HEK293 (cell line): ENCODE measurements around the gene MNT.

Experiments used
- CTCF ChIP-seq: fragments of 450-650 bp; formaldehyde crosslinking; IDR thresholded peaks from 2 replicates; pipeline ENCODE4 v1.5.1; 2016; ENCODE audit warnings: missing biosample characterization, missing genetic modification characterization
- PRDM1 ChIP-seq: fragments of 450-650 bp; formaldehyde crosslinking; IDR thresholded peaks from 2 replicates; pipeline ENCODE4; 2016; ENCODE audit warnings: missing biosample characterization, missing genetic modification characterization
- REST ChIP-seq: fragments of 450-650 bp; formaldehyde crosslinking; IDR thresholded peaks from 2 replicates; pipeline ENCODE4 v1.5.1; 2016; ENCODE audit warnings: missing biosample characterization, missing genetic modification characterization
- TCF7L2 ChIP-seq: IDR thresholded peaks from 2 replicates; pipeline ENCODE4 v1.6.1; 2011; ENCODE audit warnings: low read depth, mild to moderate bottlenecking, inconsistent platforms, low read length, moderate library complexity, borderline replicate concordance
- YY1 ChIP-seq: fragments of 450-650 bp; formaldehyde crosslinking; IDR thresholded peaks from 2 replicates; pipeline ENCODE4 v1.5.1; 2018; ENCODE audit warnings: missing biosample characterization, missing genetic modification characterization
- ZBTB7A ChIP-seq: fragments of 450-650 bp; formaldehyde crosslinking; IDR thresholded peaks from 2 replicates; pipeline ENCODE4 v1.5.1; 2016; ENCODE audit warnings: low read depth, missing biosample characterization, missing genetic modification characterization
- ZNF311 ChIP-seq: fragments of 450-650 bp; formaldehyde crosslinking; IDR thresholded peaks from 2 replicates; pipeline ENCODE4 v1.5.1; 2017; ENCODE audit warnings: missing biosample characterization, missing genetic modification characterization, borderline replicate concordance
- ZNF621 ChIP-seq: fragments of 450-650 bp; formaldehyde crosslinking; IDR thresholded peaks from 2 replicates; pipeline ENCODE4 v1.5.1; 2017; ENCODE audit warnings: missing biosample characterization, missing genetic modification characterization
- ZNF768 ChIP-seq: fragments of 450-650 bp; formaldehyde crosslinking; IDR thresholded peaks from 2 replicates; pipeline ENCODE4 v1.5.1; 2018; ENCODE audit warnings: missing biosample characterization, mild to moderate bottlenecking, missing genetic modification characterization
- ZNF792 ChIP-seq: fragments of 450-650 bp; formaldehyde crosslinking; IDR thresholded peaks from 2 replicates; pipeline ENCODE4 v1.5.1; 2016; ENCODE audit warnings: missing biosample characterization, missing genetic modification characterization
- ZNF830 ChIP-seq: fragments of 450-650 bp; IDR thresholded peaks from 2 replicates; pipeline ENCODE4 v1.5.0; 2018; ENCODE audit warnings: missing biosample characterization, missing genetic modification characterization, low read depth, mild to moderate bottlenecking, moderate library complexity
- TF ChIP-seq, protein P1 (sequence below): fragments of 450-650 bp; formaldehyde crosslinking; IDR thresholded peaks from 2 replicates; pipeline ENCODE4 v1.5.1; 2016; ENCODE audit warnings: missing biosample characterization, missing genetic modification characterization
- TF ChIP-seq, protein P2 (sequence below): fragments of 450-650 bp; formaldehyde crosslinking; IDR thresholded peaks from 2 replicates; pipeline ENCODE4 v1.5.1; 2017; ENCODE audit warnings: missing biosample characterization, missing genetic modification characterization
- TF ChIP-seq, protein P3 (sequence below): fragments of 450-650 bp; formaldehyde crosslinking; IDR thresholded peaks from 2 replicates; pipeline ENCODE4; 2016; ENCODE audit warnings: missing biosample characterization, missing genetic modification characterization

DNA sequence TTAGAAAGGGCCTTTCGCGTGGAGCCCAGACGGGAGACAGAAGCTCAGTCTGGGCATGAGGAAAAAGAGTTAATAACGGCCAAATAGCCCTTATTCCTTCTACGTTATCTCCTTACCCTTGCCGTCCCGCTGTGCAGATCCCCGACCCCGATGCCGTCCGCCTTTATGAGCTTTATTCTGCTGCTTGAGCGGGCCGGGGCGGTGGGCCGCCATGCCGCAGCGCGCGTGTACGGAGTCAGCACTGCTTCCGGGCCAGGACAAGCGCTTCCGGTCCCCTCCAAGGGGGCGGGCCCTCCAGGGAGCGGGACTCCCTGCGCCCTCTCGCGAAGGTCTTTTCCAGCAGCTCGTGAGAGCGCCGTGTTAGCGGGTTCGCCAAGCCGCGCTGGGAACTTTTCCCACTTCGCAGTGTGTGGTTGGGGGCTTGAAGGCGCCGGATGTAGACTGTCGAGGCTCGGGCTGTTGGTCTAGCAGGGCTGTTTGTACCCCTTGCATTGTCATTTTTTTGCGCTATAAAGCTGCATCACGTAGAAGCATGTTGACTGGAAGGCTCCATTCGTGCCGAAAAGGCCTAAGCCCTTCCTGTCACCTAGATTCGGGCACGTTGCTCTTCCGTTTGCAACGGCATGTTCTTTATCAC lies 64.5 kb downstream of the MNT start, which contains the start of gene TSR1:
- peak; percentile 77 for TF ChIP-seq CTCF (tag by site-specific recombination)
- TF ChIP-seq ZNF792 (tag by site-specific recombination) = no peak
- TF ChIP-seq ZNF768 = no peak
- TF ChIP-seq, protein P1, sequence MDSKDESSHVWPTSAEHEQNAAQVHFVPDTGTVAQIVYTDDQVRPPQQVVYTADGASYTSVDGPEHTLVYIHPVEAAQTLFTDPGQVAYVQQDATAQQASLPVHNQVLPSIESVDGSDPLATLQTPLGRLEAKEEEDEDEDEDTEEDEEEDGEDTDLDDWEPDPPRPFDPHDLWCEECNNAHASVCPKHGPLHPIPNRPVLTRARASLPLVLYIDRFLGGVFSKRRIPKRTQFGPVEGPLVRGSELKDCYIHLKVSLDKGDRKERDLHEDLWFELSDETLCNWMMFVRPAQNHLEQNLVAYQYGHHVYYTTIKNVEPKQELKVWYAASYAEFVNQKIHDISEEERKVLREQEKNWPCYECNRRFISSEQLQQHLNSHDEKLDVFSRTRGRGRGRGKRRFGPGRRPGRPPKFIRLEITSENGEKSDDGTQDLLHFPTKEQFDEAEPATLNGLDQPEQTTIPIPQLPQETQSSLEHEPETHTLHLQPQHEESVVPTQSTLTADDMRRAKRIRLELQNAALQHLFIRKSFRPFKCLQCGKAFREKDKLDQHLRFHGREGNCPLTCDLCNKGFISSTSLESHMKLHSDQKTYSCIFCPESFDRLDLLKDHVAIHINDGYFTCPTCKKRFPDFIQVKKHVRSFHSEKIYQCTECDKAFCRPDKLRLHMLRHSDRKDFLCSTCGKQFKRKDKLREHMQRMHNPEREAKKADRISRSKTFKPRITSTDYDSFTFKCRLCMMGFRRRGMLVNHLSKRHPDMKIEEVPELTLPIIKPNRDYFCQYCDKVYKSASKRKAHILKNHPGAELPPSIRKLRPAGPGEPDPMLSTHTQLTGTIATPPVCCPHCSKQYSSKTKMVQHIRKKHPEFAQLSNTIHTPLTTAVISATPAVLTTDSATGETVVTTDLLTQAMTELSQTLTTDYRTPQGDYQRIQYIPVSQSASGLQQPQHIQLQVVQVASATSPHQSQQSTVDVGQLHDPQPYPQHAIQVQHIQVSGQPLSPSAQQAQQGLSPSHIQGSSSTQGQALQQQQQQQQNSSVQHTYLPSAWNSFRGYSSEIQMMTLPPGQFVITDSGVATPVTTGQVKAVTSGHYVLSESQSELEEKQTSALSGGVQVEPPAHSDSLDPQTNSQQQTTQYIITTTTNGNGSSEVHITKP (tag by site-specific recombination) = peak; percentile 79
- TF ChIP-seq, protein P2, sequence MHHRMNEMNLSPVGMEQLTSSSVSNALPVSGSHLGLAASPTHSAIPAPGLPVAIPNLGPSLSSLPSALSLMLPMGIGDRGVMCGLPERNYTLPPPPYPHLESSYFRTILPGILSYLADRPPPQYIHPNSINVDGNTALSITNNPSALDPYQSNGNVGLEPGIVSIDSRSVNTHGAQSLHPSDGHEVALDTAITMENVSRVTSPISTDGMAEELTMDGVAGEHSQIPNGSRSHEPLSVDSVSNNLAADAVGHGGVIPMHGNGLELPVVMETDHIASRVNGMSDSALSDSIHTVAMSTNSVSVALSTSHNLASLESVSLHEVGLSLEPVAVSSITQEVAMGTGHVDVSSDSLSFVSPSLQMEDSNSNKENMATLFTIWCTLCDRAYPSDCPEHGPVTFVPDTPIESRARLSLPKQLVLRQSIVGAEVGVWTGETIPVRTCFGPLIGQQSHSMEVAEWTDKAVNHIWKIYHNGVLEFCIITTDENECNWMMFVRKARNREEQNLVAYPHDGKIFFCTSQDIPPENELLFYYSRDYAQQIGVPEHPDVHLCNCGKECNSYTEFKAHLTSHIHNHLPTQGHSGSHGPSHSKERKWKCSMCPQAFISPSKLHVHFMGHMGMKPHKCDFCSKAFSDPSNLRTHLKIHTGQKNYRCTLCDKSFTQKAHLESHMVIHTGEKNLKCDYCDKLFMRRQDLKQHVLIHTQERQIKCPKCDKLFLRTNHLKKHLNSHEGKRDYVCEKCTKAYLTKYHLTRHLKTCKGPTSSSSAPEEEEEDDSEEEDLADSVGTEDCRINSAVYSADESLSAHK (tag by site-specific recombination) = no peak; the same call in 1 of the 2 replicates
- TF ChIP-seq, protein P3, sequence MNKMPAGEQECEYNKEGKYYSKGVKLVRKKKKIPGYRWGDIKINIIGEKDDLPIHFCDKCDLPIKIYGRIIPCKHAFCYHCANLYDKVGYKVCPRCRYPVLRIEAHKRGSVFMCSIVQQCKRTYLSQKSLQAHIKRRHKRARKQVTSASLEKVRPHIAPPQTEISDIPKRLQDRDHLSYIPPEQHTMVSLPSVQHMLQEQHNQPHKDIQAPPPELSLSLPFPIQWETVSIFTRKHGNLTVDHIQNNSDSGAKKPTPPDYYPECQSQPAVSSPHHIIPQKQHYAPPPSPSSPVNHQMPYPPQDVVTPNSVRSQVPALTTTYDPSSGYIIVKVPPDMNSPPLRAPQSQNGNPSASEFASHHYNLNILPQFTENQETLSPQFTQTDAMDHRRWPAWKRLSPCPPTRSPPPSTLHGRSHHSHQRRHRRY (tag by site-specific recombination) = no peak
- no peak for TF ChIP-seq ZNF830
- TF ChIP-seq TCF7L2 = no peak
- no peak for TF ChIP-seq PRDM1 (tag by site-specific recombination)
- TF ChIP-seq ZNF621 (tag by site-specific recombination) = no peak
- TF ChIP-seq YY1 = peak; percentile 97
- peak; percentile 44; the same call in 1 of the 2 replicates for TF ChIP-seq ZBTB7A (tag by site-specific recombination)
- TF ChIP-seq REST = no peak
- TF ChIP-seq ZNF311 (tag by site-specific recombination) = no peak
